K562 (cell line): ENCODE results near the gene COL6A2. TPM values are rescaled to one million over a fixed set of nuclear protein-coding genes. Genes with fewer than 3 reads are reported as not detected.

ENCODE experiments used
- ATAC-seq: fragments of 200-7000 bp; cut with Tn5 transposase; 3 replicates; pipeline ENCODE4 v1.9.1; 2020; ENCODE audit warnings: moderate library complexity
- BruUV-seq: library from RNA; stranded (reverse); fragments of 400-500 nt; replicated peaks from 2 replicates; lab custom pipeline; 2021; lab: Mats Ljungman, UMichigan
- CTCF ChIA-PET: fragments of 300-600 bp; formaldehyde crosslinking; extraction: SDS; loops from one replicate; lab custom pipeline; 2021; ENCODE audit warnings: low intra/inter-chr PET ratio; lab: Yijun Ruan, JAX
- POLR2A ChIA-PET: fragments of 300-600, 350-650 bp; sonication (Branson Sonifier 250); formaldehyde crosslinking; extraction: SDS; loops from one replicate; lab custom pipeline; 2021; ENCODE audit warnings: antibody characterized with exemption, inconsistent platforms; lab: Yijun Ruan, JAX
- DNase-seq, 4 experiments: peaks; one replicate each; pipeline versions ENCODE4 v3.0.0 to v3.0.0-alpha.2; 2011 to 2018; ENCODE audit warnings: low spot score in 3 of 4, mixed read lengths in 3 of 4; ENCODE audit errors: extremely low read depth in 1 of 4
- FAIRE-seq: peaks from 2 replicates; lab custom pipeline; 2011; peaks lifted over from hg19 to GRCh38; lab: Jason Lieb, UNC
- H2AFZ ChIP-seq: 2 replicates; pipeline ENCODE4 v1.6.0; 2011; ENCODE audit warnings: low read depth, low read length, control low read depth, inconsistent platforms
- H3K27ac ChIP-seq: fragments of 200-600 bp; 3 replicates; pipeline ENCODE4 v1.8.0; 2011; ENCODE audit warnings: low read depth, mild to moderate bottlenecking, control low read depth, inconsistent platforms, low read length, moderate library complexity, mixed read lengths; ENCODE audit errors: extremely low read depth
- H3K27me3 ChIP-seq, 2 experiments: fragments of 300-600 bp in 1 of 2; 2 replicates in 1 of 2; 3 replicates in 1 of 2; pipeline versions ENCODE4 v1.6.0 to v1.8.0; 2011; ENCODE audit warnings: inconsistent platforms in 2 of 2, low read length in 2 of 2, mild to moderate bottlenecking in 1 of 2, mixed read lengths in 1 of 2, moderate library complexity in 1 of 2; ENCODE audit not compliant: control insufficient read depth in 2 of 2, insufficient read depth in 2 of 2
- H3K36me3 ChIP-seq: fragments of 300-600 bp; 3 replicates; pipeline ENCODE4 v1.8.0; 2011; ENCODE audit warnings: mild to moderate bottlenecking, low read length, inconsistent platforms; ENCODE audit not compliant: control insufficient read depth, insufficient read depth
- H3K4me1 ChIP-seq, 2 experiments: fragments of 200-600 bp in 1 of 2; replicated peaks in 1 of 2; 2 replicates in 1 of 2; 3 replicates in 1 of 2; pipeline versions ENCODE4 v1.5.1 to v1.8.0; 2011; ENCODE audit warnings: inconsistent platforms in 2 of 2, low read length in 2 of 2, mild to moderate bottlenecking in 1 of 2, mixed read lengths in 1 of 2, moderate library complexity in 1 of 2; ENCODE audit not compliant: control insufficient read depth in 2 of 2, insufficient read depth in 2 of 2
- H3K4me2 ChIP-seq: 2 replicates; pipeline ENCODE4 v1.6.1; 2011; ENCODE audit warnings: low read length, control low read depth, inconsistent platforms, mixed read lengths; ENCODE audit not compliant: insufficient read depth
- H3K4me3 ChIP-seq: fragments of 200-600 bp; sonication (generic), shearing (Covaris generic); 2 replicates; pipeline ENCODE4 v1.5.1; 2016; ENCODE audit warnings: control low read depth, inconsistent platforms
- H3K79me2 ChIP-seq: fragments of 200-600 bp; 3 replicates; pipeline ENCODE4 v1.8.0; 2011; ENCODE audit warnings: low read length, inconsistent platforms; ENCODE audit not compliant: control insufficient read depth, insufficient read depth
- H3K9ac ChIP-seq, 2 experiments: 2 replicates each; pipeline versions ENCODE4 v1.6.0 to v1.6.1; 2011; ENCODE audit warnings: low read depth in 2 of 2, low read length in 2 of 2, control low read depth in 1 of 2, inconsistent platforms in 1 of 2, mild to moderate bottlenecking in 1 of 2, mixed read lengths in 1 of 2; ENCODE audit not compliant: insufficient read depth in 1 of 2
- H3K9me1 ChIP-seq: one replicate; pipeline ENCODE4 v1.6.0; 2011; ENCODE audit warnings: inconsistent platforms, mild to moderate bottlenecking, low read length, moderate library complexity; ENCODE audit not compliant: control insufficient read depth, insufficient read depth
- H3K9me3 ChIP-seq: replicated peaks from 2 replicates; pipeline ENCODE4 v1.5.1; 2011; ENCODE audit warnings: low read depth, low read length, inconsistent platforms; ENCODE audit not compliant: control insufficient read depth, insufficient read depth
- H4K20me1 ChIP-seq: replicated peaks from 2 replicates; pipeline ENCODE4 v1.6.1; 2011; ENCODE audit warnings: low read length, inconsistent platforms, mixed read lengths; ENCODE audit not compliant: control insufficient read depth, insufficient read depth
- CBFA2T3 ChIP-seq: fragments of 450-650 bp; IDR thresholded peaks from 2 replicates; pipeline ENCODE4 v1.6.1; 2017
- KLF16 ChIP-seq: IDR thresholded peaks from 2 replicates; pipeline ENCODE4 v1.6.1; 2016; ENCODE audit warnings: antibody characterized with exemption
- MEF2D ChIP-seq: conservative IDR thresholded peaks from 2 replicates; pipeline ENCODE4 v1.6.1; 2016; ENCODE audit warnings: low read depth, missing genetic modification characterization, missing compliant biosample characterization
- NFE2L1 ChIP-seq: fragments of 450-650 bp; IDR thresholded peaks from 2 replicates; pipeline ENCODE4 v1.6.1; 2016; ENCODE audit warnings: missing genetic modification characterization, low read depth, mild to moderate bottlenecking, missing compliant biosample characterization, moderate library complexity, borderline replicate concordance
- POLR2G ChIP-seq: fragments of 200-400 bp; formaldehyde crosslinking; IDR thresholded peaks from 2 replicates; pipeline ENCODE4 v1.6.1; 2017; ENCODE audit warnings: low read depth, mild to moderate bottlenecking, antibody characterized with exemption, low read length, moderate library complexity
- ZC3H11A ChIP-seq: IDR thresholded peaks from 2 replicates; pipeline ENCODE4 v1.6.1; 2012; ENCODE audit warnings: low read depth, low read length, improper control_type of control experiment
- ZNF124 ChIP-seq: sonication (generic); formaldehyde crosslinking; IDR thresholded peaks from 2 replicates; pipeline ENCODE4 v1.8.1; 2022; ENCODE audit warnings: missing genetic modification reagents
- ZNF780A ChIP-seq: fragments of 250-450 bp; sonication (Bioruptor Pico); IDR thresholded peaks from 2 replicates; pipeline ENCODE4 v1.5.0; 2021; ENCODE audit warnings: mild to moderate bottlenecking
- WGBS: fragments of 100-300 bp; shearing (Covaris generic); methylation state at CpG from one replicate; pipeline ENCODE4 v1.1.6; 2016; ENCODE audit warnings: low coverage, mixed read lengths; ENCODE audit not compliant: insufficient coverage; ENCODE audit errors: missing lambda C conversion rate; 5-methylcytosine and 5-hydroxymethylcytosine counted together
- in situ Hi-C: fragments of 300-500 bp; cut with MboI; formaldehyde crosslinking; loops from 4 replicates; pipeline ENCODE4 v1.15.0; 2018; ENCODE audit warnings: inconsistent platforms, mixed read lengths
- intact Hi-C: fragments of 100-400 bp; cut with micrococcal nuclease; formaldehyde crosslinking; loops from 2 replicates; pipeline ENCODE4 v1.14.2; 2022
- polyA plus RNA-seq, 8 experiments: library from polyadenylated mRNA; depleted of rRNA in 4 of 8; stranded (reverse) in 5 of 8; unstranded in 3 of 8; fragments of >200 nt; fragmentation: Nextera tagmentation in 2 of 8; fragmentation: Illumina TruSeq in 1 of 8; extraction: Ambion mirVana in 2 of 8; extraction: Trizol in 1 of 8; gene quantifications; 2 replicates each; pipeline versions ENCODE4 v1.2.1 to v1.2.3, GENCODE V29; 2011 to 2014; ENCODE audit warnings: inconsistent platforms in 1 of 8, missing spikeins in 1 of 8
- total RNA-seq, 7 experiments: library from RNA; depleted of rRNA in 6 of 7; stranded (reverse); fragments of >200 nt in 6 of 7; fragmentation: Illumina TruSeq in 2 of 7; extraction: Trizol in 2 of 7; gene quantifications; 2 replicates each; pipeline versions ENCODE4 v1.2.1 to v1.2.3, GENCODE V29; 2011 to 2021; ENCODE audit warnings: low replicate concordance in 1 of 7

The COL6A2 gene
- total and polyA plus RNA-seq, 9 of the 15 experiments (the other 6 are each of a cell fraction or from before 2014, with no cell fraction given): 0.07 to 1.1 (median 0.24) TPM; not detected in 3

DNA sequence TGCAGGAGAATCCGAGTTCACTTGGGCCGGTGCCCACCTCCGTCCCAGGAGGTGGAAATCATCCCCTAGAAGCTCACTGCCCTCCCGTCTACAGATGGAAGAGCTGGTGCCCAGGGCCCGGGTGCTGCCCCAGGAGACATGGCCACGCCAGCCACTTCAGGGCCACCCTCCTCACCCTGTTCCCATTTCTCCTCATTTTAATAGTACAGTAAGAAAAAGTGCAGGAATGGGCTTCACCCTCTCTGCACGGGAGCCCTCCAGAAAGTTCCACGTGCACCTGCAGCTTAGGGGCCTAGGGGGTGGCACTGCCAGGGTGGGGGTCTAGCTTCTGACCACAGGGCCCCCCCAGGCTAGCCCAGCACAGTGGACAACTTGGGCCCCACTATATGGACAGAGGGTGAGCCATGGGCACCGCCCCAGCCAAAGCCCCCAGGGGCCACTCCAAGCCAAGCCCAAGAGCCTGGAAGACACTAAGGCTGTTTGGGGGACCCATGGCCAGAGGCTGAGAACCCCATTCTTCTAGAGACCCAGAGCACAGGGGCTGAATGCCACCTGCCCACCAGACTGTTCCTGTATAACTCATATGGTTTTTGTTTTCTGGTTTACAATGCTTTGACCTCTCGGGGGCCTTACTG is 60.9 kb downstream of the COL6A2 start:
- peaks cover 58% of the 10 kb centered on the region; the same call in 2 of the 3 replicates for H3K36me3 ChIP-seq
- peaks cover 15% of the 10 kb centered on the region for H3K9me3 ChIP-seq
- H3K4me1 ChIP-seq: peaks cover 3 to 49% of the 10 kb centered on the region in 2 experiments
- no peak overlapping the region for H2AFZ ChIP-seq
- no peak overlapping the region for H3K9ac ChIP-seq
- H4K20me1 ChIP-seq: no peaks in the 10 kb centered on the region
- FAIRE-seq (no peak), ATAC-seq (no peak)
- H3K4me2 ChIP-seq: no peak overlapping the region
- H3K79me2 ChIP-seq: 0 out of 3 replicates have a peak, but pooled peaks cover 7% of the 10 kb centered on the region
- 86% methylated on average over 10 of the region's 10 CpGs for WGBS
- no peak for TF ChIP-seq ZNF780A (CRISPR knock-in tag)
- TF ChIP-seq KLF16: no peak
- no peak for TF ChIP-seq ZNF124
- TF ChIP-seq MEF2D (tag): no peak
- no peak for TF ChIP-seq CBFA2T3
- TF ChIP-seq, all 486 proteins: peak for 0
- Histone ChIP-seq H3K4me3 (no peak overlapping the region), H3K27ac (no peak overlapping the region), H3K9me1 (no peaks in the 10 kb centered on the region), H3K27me3 (no peaks in the 10 kb centered on the region)
- in situ Hi-C loops (no loop called here), intact Hi-C loops (no loop called here)
- CTCF ChIA-PET: no interaction called here
- BruUV-seq: no TSS peak
- DNase-seq: no peak
- POLR2A ChIA-PET: interaction anchor here (1.1 kb wide), 1 partner anchor 77 kb away, joined by 4 read pairs; no protein-coding TSS in a partner anchor

DNA sequence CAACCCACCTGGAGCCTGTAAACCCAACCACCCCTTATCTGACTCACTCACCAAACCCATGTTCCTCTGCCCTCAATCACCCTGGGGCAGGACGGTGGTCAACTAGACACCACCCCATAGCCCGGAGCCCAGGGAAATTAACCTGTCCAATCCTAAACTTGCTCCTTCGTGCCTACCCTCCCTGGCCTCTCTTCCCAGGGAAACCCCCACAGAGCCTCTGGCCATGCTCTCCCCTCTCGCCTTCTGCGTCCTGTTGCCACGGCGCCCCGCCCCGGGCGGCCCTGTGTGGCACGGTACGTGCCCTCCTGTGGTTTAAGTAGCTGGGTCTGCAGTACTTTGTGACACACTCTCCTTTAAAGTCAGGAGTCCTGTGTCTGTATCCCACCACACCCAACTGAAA is 61.5 kb downstream of the COL6A2 start:
- in situ Hi-C loops (no loop called here), intact Hi-C loops (no loop called here)
- Histone ChIP-seq H3K4me3 (no peak overlapping the region), H3K4me1 (peaks cover 0 to 43% of the 10 kb centered on the region in 2 experiments; a peak in 3 of 5 replicates), H3K4me2 (no peak overlapping the region), H3K79me2 (0 out of 3 replicates have a peak, but pooled peaks cover 7% of the 10 kb centered on the region), H4K20me1 (no peaks in the 10 kb centered on the region), H3K9me1 (no peaks in the 10 kb centered on the region), H3K9ac (no peak overlapping the region), H3K36me3 (peaks cover 64% of the 10 kb centered on the region; the same call in 2 of the 3 replicates), H3K27ac (no peak overlapping the region), H3K27me3 (no peaks in the 10 kb centered on the region), H2AFZ (no peak overlapping the region), H3K9me3 (peaks cover 15% of the 10 kb centered on the region)
- ChIA-PET CTCF (no interaction called here), POLR2A (no interaction called here)
- 86% methylated on average over 12 of the region's 12 CpGs for WGBS
- ATAC-seq: no peak
- DNase-seq: no peak
- TF ChIP-seq NFE2L1 (tag) (no peak), ZC3H11A (no peak), POLR2G (0 out of 2 replicates have a peak, but pooled peaks have one; percentile 6)
- BruUV-seq: no TSS peak
- no peak for FAIRE-seq
